ENCODE data around the gene PRUNE2. TPM values are rescaled to one million over a fixed set of nuclear protein-coding genes. Genes with fewer than 3 reads are reported as not detected.

Gene PRUNE2
- total RNA-seq, 2 donors from 2014 or later, result 12.1 to 90.0 TPM

GRCh38 chr9:76772686-76773445 lies 133.0 kb downstream of the PRUNE2 start:
- no peaks in the 10 kb centered on the region for H3K9me3 ChIP-seq
- H3K4me3 ChIP-seq, result no peak overlapping the region
- no peak overlapping the region for H3K9ac ChIP-seq (ENCODE audit: low read depth in 2 of 2, low read length in 2 of 2)
- no peak overlapping the region for H3K27ac ChIP-seq
- TF ChIP-seq CTCF (IDR thresholded peaks at IDR 0.05), result no peak
- no peaks in the 10 kb centered on the region for H3K27me3 ChIP-seq
- no peak for DNase-seq
- no peaks in the 10 kb centered on the region for H3K4me1 ChIP-seq
- intact Hi-C loops (cut with DNase I), result no loop called here
- H3K36me3 ChIP-seq, result no peaks in the 10 kb centered on the region

- no peak for DNase-seq
- H3K9me3 ChIP-seq, result no peaks in the 10 kb centered on the region
Observed at GRCh38 chr9:76766126-76766525, 139.8 kb downstream of the PRUNE2 start.

GRCh38 chr9:76764138-76764537 lies 141.8 kb downstream of the PRUNE2 start, which contains the start of gene PCA3:
TSS of gene PCA3 (plus strand) at chr9:76764438.
- no peak for TF ChIP-seq CTCF (IDR thresholded peaks at IDR 0.05)
- intact Hi-C loops (cut with DNase I), result no loop called here
- no peak within 1 kb of the TSS for H3K27ac ChIP-seq

More at GRCh38 chr9:76766126-76766525, 139.8 kb downstream of the PRUNE2 start:
- no peak for TF ChIP-seq CTCF (IDR thresholded peaks at IDR 0.05)
- intact Hi-C loops (cut with DNase I), result no loop called here
- H3K4me1 ChIP-seq, result no peaks in the 10 kb centered on the region
- no peaks in the 10 kb centered on the region for H3K27me3 ChIP-seq
- H3K4me3 ChIP-seq, result no peak overlapping the region
- no peaks in the 10 kb centered on the region for H3K36me3 ChIP-seq
- H3K27ac ChIP-seq, result no peak overlapping the region
- no peak overlapping the region for H3K9ac ChIP-seq (ENCODE audit: low read depth in 2 of 2, low read length in 2 of 2)

GRCh38 chr9:76761448-76761847 lies 144.5 kb downstream of the PRUNE2 start:
- Histone ChIP-seq H3K9ac (ENCODE audit: low read depth in 2 of 2, low read length in 2 of 2) (no peak overlapping the region), H3K27me3 (no peaks in the 10 kb centered on the region), H3K9me3 (no peaks in the 10 kb centered on the region), H3K36me3 (no peaks in the 10 kb centered on the region), H3K4me1 (no peaks in the 10 kb centered on the region), H3K27ac (no peak overlapping the region), H3K4me3 (no peak overlapping the region)
- TF ChIP-seq CTCF (IDR thresholded peaks at IDR 0.05), result no peak
- intact Hi-C loops (cut with DNase I), result no loop called here
- no peak for DNase-seq

More at GRCh38 chr9:76764138-76764537, 141.8 kb downstream of the PRUNE2 start, which contains the start of gene PCA3:
- no peaks in the 10 kb centered on the region for H3K27me3 ChIP-seq
- H3K4me1 ChIP-seq, result no peaks in the 10 kb centered on the region
- H3K9me3 ChIP-seq, result no peaks in the 10 kb centered on the region
- no peak within 1 kb of the TSS for H3K9ac ChIP-seq (ENCODE audit: low read depth in 2 of 2, low read length in 2 of 2)
- no peaks in the 10 kb centered on the region for H3K36me3 ChIP-seq
- H3K4me3 ChIP-seq, result no peak within 1 kb of the TSS
- DNase-seq, result no peak

GRCh38 chr9:76759732-76760131 lies 146.2 kb downstream of the PRUNE2 start:
- peak; percentile 39 for DNase-seq
- H3K4me1 ChIP-seq, result no peaks in the 10 kb centered on the region
- TF ChIP-seq CTCF (IDR thresholded peaks at IDR 0.05), result no peak
- H3K9ac ChIP-seq (ENCODE audit: low read depth in 2 of 2, low read length in 2 of 2), result no peak overlapping the region
- no peaks in the 10 kb centered on the region for H3K9me3 ChIP-seq
- no peaks in the 10 kb centered on the region for H3K36me3 ChIP-seq
- H3K27me3 ChIP-seq, result no peaks in the 10 kb centered on the region
- intact Hi-C loops (cut with DNase I), result loop anchor here (5.0 kb wide), 1 partner anchor 228 kb away; no protein-coding TSS in a partner anchor
- no peak overlapping the region for H3K27ac ChIP-seq
- no peak overlapping the region for H3K4me3 ChIP-seq
